H1 (cell line): ENCODE measurements around the gene TNPO3.

Experiments used
- ATF3 ChIP-seq: IDR thresholded peaks from 2 replicates; pipeline ENCODE4 v1.6.1; 2011; ENCODE audit warnings: low read depth, mild to moderate bottlenecking, low read length; ENCODE audit not compliant: insufficient read depth
- CEBPB ChIP-seq: IDR thresholded peaks from 2 replicates; pipeline ENCODE4 v1.6.1; 2012; ENCODE audit warnings: low read depth, low read length
- CTCF ChIP-seq, 3 experiments: IDR thresholded peaks; 1 replicate in 2 of 3; 2 replicates in 1 of 3; pipeline versions ENCODE4 v1.5.1 to v1.6.1; 2011; ENCODE audit warnings: low read length in 3 of 3, mild to moderate bottlenecking in 3 of 3, inconsistent platforms in 2 of 3, low read depth in 1 of 3, moderate library complexity in 1 of 3; ENCODE audit not compliant: insufficient read depth in 1 of 3; ENCODE audit errors: control extremely low read depth in 1 of 3
- EZH2 ChIP-seq: fragments of 200-600 bp; sonication (generic); IDR thresholded peaks from 2 replicates; pipeline ENCODE4 v1.7.1; 2012; ENCODE audit warnings: low read depth, mild to moderate bottlenecking, moderate library complexity, low read length, inconsistent platforms; ENCODE audit not compliant: severe bottlenecking
- POLR2A ChIP-seq, 2 experiments: IDR thresholded peaks; 1 replicate in 1 of 2; 2 replicates in 1 of 2; pipeline ENCODE4 v1.6.1; 2011; ENCODE audit warnings: low read depth in 2 of 2, low read length in 2 of 2, mild to moderate bottlenecking in 2 of 2; ENCODE audit errors: control extremely low read depth in 1 of 2
- POLR2AphosphoS5 ChIP-seq: IDR thresholded peaks from 2 replicates; pipeline ENCODE4 v1.6.1; 2011; ENCODE audit warnings: low read depth, low read length
- POU5F1 ChIP-seq: IDR thresholded peaks from 2 replicates; pipeline ENCODE4 v1.6.1; 2011; ENCODE audit warnings: low read depth, mild to moderate bottlenecking, low read length, moderate library complexity
- RAD21 ChIP-seq, 2 experiments: IDR thresholded peaks in 1 of 2; conservative IDR thresholded peaks in 1 of 2; 2 replicates each; pipeline ENCODE4 v1.6.1; 2011; ENCODE audit warnings: low read depth in 2 of 2, low read length in 2 of 2, improper control_type of control experiment in 1 of 2, inconsistent platforms in 1 of 2, mild to moderate bottlenecking in 1 of 2, moderate library complexity in 1 of 2
- SP1 ChIP-seq: IDR thresholded peaks from 2 replicates; pipeline ENCODE4 v1.6.1; 2011; ENCODE audit warnings: low read depth, low read length

- no peak for TF ChIP-seq CTCF (IDR thresholded peaks at IDR 0.05; ENCODE audit: control extremely low read depth in 1 of 3, insufficient read depth in 1 of 3, low read depth in 1 of 3, low read length in 3 of 3)
- TF ChIP-seq POLR2AphosphoS5 = no peak
- TF ChIP-seq CEBPB = no peak
- TF ChIP-seq POLR2A (IDR thresholded peaks at IDR 0.05; ENCODE audit: control extremely low read depth in 1 of 2, low read depth in 2 of 2, low read length in 2 of 2) = no peak
- TF ChIP-seq ATF3 = no peak
- TF ChIP-seq SP1 = no peak
- no peak for TF ChIP-seq POU5F1
- TF ChIP-seq RAD21 (IDR thresholded peaks at IDR 0.05 in 1 of 2, conservative IDR thresholded peaks at IDR 0.05 in 1 of 2; ENCODE audit: low read depth in 2 of 2, low read length in 2 of 2) = no peak
- no peak for TF ChIP-seq EZH2
Measured at GRCh38 chr7:128920913-128921582, 133.9 kb downstream of the TNPO3 start.
